Measurements from ENCODE around the gene PRDX3.

- no peak for TF ChIP-seq CTCF (IDR thresholded peaks at IDR 0.05; ENCODE audit: low read length)
- no peak for TF ChIP-seq EZH2 (IDR thresholded peaks at IDR 0.05; ENCODE audit: borderline replicate concordance, low read length)
Measured at GRCh38 chr10:119165171-119166117, 13.2 kb downstream of the PRDX3 start, which contains the start of gene SFXN4.
